GM12801 (cell line): ENCODE measurements around the gene PWWP2B.

Experiments
- CTCF ChIP-seq: IDR thresholded peaks from one replicate; pipeline ENCODE4 v1.5.1; 2011; ENCODE audit warnings: control low read depth; ENCODE audit not compliant: insufficient read length; ENCODE audit errors: extremely low read depth

The PWWP2B gene

GRCh38 chr10:132413226-132414205 is 16.5 kb downstream of the PWWP2B start:
- no peak for TF ChIP-seq CTCF

DNA sequence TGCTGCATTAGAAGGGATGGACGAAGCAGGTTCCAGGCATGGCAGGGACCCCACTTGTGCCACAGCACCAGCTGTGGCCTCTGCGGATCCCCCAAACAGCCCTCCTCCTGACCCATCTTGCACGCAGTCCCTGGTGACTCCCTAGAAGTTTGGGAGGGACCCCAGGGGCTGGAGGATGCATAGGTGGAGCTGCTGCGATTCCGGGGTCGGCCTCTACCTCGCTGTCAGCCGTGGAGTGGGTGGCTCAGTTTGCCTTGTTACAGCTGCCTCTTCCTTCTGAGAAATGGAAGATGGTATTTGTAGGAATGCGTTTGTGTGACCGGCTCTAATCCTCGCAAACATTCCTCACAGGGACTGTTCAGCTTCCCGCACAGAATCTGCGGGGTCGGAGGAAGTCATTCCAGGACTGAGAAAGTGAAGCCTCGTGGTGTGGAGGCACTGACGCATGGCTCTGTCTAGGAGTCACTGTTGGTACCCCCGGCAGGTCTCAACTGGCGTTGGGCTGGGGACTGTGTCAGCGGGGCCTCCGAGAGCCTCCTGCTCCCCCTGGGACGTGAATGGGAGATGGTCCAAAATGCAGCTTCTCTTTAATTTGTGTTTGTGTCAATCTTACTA is 17.5 kb downstream of the PWWP2B start:
- TF ChIP-seq CTCF, result no peak

- no peak for TF ChIP-seq CTCF
Observed at GRCh38 chr10:132415255-132415654, 18.3 kb downstream of the PWWP2B start.

DNA sequence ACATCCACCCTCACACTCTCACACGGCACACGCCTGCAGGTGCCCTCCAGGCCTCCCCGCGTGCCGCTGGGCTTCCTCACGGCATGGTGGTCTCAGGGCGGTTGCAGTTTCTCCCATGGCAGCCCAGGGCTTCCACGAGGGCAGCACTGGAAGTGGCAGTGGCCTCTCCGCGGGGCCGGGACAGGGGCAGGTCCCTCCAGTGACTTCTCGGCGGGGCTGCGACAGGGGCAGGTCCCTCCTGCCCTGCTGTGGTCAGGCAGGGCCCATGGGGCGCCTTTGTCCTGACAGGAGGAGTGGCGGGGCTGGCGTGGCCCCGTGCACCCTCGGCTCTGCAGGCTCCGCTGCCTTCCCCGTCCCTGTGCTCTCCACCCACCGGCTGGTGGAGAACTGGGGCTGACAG is 19.0 kb downstream of the PWWP2B start:
- no peak for TF ChIP-seq CTCF

DNA sequence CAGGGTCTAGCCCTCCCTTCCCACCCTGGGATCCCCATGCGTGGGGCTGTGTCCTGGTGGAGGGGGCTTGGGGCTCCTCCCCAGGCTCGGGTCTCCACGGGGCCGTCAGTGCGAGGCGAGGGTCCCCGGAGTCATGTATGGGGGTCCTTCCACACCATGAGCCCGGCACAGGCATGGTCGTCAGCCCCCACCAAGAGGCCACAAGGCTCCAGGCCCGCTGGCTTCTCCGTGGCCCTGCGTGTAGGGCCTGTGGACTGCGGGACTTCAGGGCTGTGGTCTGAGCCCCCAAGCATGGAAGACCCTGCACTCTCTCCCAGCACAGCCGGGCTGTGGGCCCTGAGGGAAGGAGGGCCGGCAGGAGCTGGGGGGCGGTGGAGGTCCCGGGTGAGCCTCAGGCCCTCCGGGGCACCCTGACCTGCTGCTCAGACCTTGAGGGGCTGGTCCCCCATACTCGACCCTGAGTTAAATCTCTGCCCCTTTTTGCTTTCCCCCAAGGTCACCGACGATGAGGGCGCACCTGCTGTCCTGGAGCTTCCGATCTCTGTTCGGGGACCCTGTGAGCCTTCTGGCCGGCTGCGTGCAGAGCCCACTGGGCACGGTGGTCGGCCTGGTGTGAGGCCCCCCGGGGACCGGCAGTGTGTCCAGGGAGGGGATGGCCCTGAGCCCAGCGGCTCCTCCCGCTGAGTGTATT is 19.7 kb downstream of the PWWP2B start:
- no peak for TF ChIP-seq CTCF

DNA sequence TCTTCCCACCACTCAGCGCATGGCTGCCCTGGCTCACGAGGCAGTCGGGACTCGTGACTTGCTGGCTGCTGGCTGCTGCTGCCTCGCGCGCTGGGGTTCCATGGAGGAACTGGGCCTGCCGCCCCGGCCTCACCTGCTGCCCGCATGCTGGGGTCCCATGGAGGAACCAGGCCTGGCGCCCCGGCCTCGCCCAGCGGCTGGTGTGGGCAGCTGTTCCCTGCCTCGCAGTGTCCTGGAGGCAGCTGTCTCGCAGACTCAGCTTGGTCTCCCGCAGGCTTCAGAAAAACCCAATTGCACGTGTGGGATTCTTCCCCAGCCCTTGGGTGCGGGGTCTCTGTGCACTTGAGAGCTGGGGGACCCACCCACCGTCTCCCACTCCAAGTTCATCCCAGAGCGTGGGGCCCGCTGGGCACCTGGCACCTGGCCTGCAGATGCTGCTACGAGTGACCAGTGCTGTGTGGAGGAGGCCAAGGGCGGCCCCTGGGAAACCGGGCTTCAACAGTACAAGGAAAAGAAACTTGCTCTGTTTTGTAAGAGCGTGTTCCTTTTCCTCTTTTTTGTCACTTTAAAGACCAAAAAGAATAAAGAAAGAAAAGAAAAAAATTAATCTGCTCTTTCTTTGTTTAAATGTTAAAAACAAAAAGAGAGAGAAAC is 20.4 kb downstream of the PWWP2B start:
- no peak for TF ChIP-seq CTCF
